HepG2 (cell line): ENCODE measurements around the gene ATF6. TPM values are rescaled to one million over a fixed set of nuclear protein-coding genes. Genes with fewer than 3 reads are reported as not detected.

Experiments used
- ATAC-seq: fragments of 200-7000 bp; cut with Tn5 transposase; 3 replicates; pipeline ENCODE4 v1.9.1; 2020; ENCODE audit warnings: mild to moderate bottlenecking, moderate library complexity
- BruUV-seq: library from RNA; stranded (reverse); fragments of 400-500 nt; replicated peaks from 2 replicates; lab custom pipeline; 2021; lab: Mats Ljungman, UMichigan
- CTCF ChIA-PET: fragments of 300-600 bp; formaldehyde crosslinking; extraction: SDS; loops from one replicate; lab custom pipeline; 2021; ENCODE audit warnings: low total read pairs, inconsistent platforms, low intra/inter-chr PET ratio; lab: Yijun Ruan, JAX
- POLR2A ChIA-PET: fragments of 350-600 bp; sonication (Branson Sonifier 250); formaldehyde crosslinking; loops from one replicate; lab custom pipeline; 2020; ENCODE audit warnings: antibody characterized with exemption, inconsistent platforms; lab: Yijun Ruan, JAX
- DNase-seq: peaks from one replicate; pipeline ENCODE4 v3.0.0-alpha.2; 2015; ENCODE audit warnings: low spot score
- FAIRE-seq: peaks from 3 replicates; lab custom pipeline; 2011; peaks lifted over from hg19 to GRCh38; lab: Jason Lieb, UNC
- H2AFZ ChIP-seq: one replicate; pipeline ENCODE4 v1.6.1; 2011; ENCODE audit warnings: low read length, inconsistent platforms
- H3K27ac ChIP-seq: fragments of 300-600 bp; 3 replicates; pipeline ENCODE4 v1.8.0; 2011; ENCODE audit warnings: mixed run types, mild to moderate bottlenecking, mixed read lengths, low read length, inconsistent platforms; ENCODE audit not compliant: insufficient read depth; ENCODE audit errors: extremely low read length
- H3K27me3 ChIP-seq, 2 experiments: fragments of 200-600 bp in 1 of 2; 2 replicates in 1 of 2; 3 replicates in 1 of 2; pipeline versions ENCODE4 v1.6.0 to v1.8.0; 2011; ENCODE audit warnings: low read length in 2 of 2, mild to moderate bottlenecking in 2 of 2, moderate library complexity in 2 of 2, inconsistent platforms in 1 of 2; ENCODE audit not compliant: insufficient read depth in 2 of 2, control insufficient read depth in 1 of 2
- H3K36me3 ChIP-seq, 2 experiments: fragments of 200-600 bp in 1 of 2; replicated peaks in 1 of 2; 2 replicates in 1 of 2; 3 replicates in 1 of 2; pipeline versions ENCODE4 v1.5.1 to v1.8.0; 2011; ENCODE audit warnings: low read length in 2 of 2, inconsistent platforms in 1 of 2; ENCODE audit not compliant: insufficient read depth in 2 of 2, control insufficient read depth in 1 of 2
- H3K4me1 ChIP-seq: 2 replicates; pipeline ENCODE4 v1.5.1; 2012; ENCODE audit warnings: low read length, inconsistent platforms; ENCODE audit not compliant: insufficient read depth
- H3K4me2 ChIP-seq: 2 replicates; pipeline ENCODE4 v1.6.0; 2011; ENCODE audit warnings: low read depth, low read length, inconsistent platforms
- H3K4me3 ChIP-seq, 3 experiments: fragments of 200-600 bp in 1 of 3; sonication (generic), shearing (Covaris generic) in 1 of 3; replicated peaks in 1 of 3; 2 replicates each; pipeline ENCODE4 v1.5.1; 2011 to 2016; ENCODE audit warnings: low read length in 3 of 3, inconsistent platforms in 2 of 3, low read depth in 2 of 3, mild to moderate bottlenecking in 2 of 3, control low read depth in 1 of 3, mixed read lengths in 1 of 3; ENCODE audit not compliant: insufficient read depth in 1 of 3
- H3K79me2 ChIP-seq: one replicate; pipeline ENCODE4 v1.6.1; 2011; ENCODE audit warnings: low read length, inconsistent platforms; ENCODE audit not compliant: insufficient read depth
- H3K9ac ChIP-seq: 2 replicates; pipeline ENCODE4 v1.6.0; 2011; ENCODE audit warnings: mild to moderate bottlenecking, low read depth, low read length, inconsistent platforms; ENCODE audit not compliant: insufficient read depth
- H3K9me3 ChIP-seq: 2 replicates; pipeline ENCODE4 v1.5.1; 2012; ENCODE audit warnings: mild to moderate bottlenecking, low read length
- H4K20me1 ChIP-seq: 2 replicates; pipeline ENCODE4 v1.6.0; 2011; ENCODE audit warnings: inconsistent platforms, mild to moderate bottlenecking, low read length, moderate library complexity; ENCODE audit not compliant: insufficient read depth
- CERS6 ChIP-seq: sonication (generic); formaldehyde crosslinking; IDR thresholded peaks from 2 replicates; pipeline ENCODE4 v1.5.0; 2020; ENCODE audit warnings: missing genetic modification reagents
- HBP1 ChIP-seq: IDR thresholded peaks from 2 replicates; pipeline ENCODE4 v1.6.1; 2016; ENCODE audit warnings: low read depth, control low read depth
- LCORL ChIP-seq, 2 experiments: fragments of 450-650 bp in 1 of 2; sonication (generic) in 1 of 2; formaldehyde crosslinking in 1 of 2; IDR thresholded peaks; 2 replicates each; pipeline versions ENCODE4 v1.5.0 to v1.6.1; 2017 to 2020; ENCODE audit warnings: antibody characterized with exemption in 1 of 2, missing genetic modification reagents in 1 of 2
- MXD4 ChIP-seq: IDR thresholded peaks from 2 replicates; pipeline ENCODE4 v1.6.1; 2016; ENCODE audit warnings: mild to moderate bottlenecking, missing biosample characterization, missing genetic modification reagents
- NR2F1 ChIP-seq, 2 experiments: fragments of 450-650 bp in 1 of 2; formaldehyde crosslinking in 1 of 2; IDR thresholded peaks; 2 replicates each; pipeline versions ENCODE4 v1.5.0 to v1.6.1; 2016 to 2020; ENCODE audit warnings: mild to moderate bottlenecking in 1 of 2, missing compliant biosample characterization in 1 of 2, missing genetic modification reagents in 1 of 2, moderate library complexity in 1 of 2
- ZBTB34 ChIP-seq: sonication (generic); formaldehyde crosslinking; IDR thresholded peaks from 2 replicates; pipeline ENCODE4 v1.8.0; 2022; ENCODE audit warnings: mild to moderate bottlenecking, missing genetic modification reagents
- ZC3H4 ChIP-seq: sonication (generic); formaldehyde crosslinking; IDR thresholded peaks from 2 replicates; pipeline ENCODE4 v1.4.0; 2020; ENCODE audit warnings: missing genetic modification reagents, borderline replicate concordance
- ZNF101 ChIP-seq: sonication (generic); formaldehyde crosslinking; IDR thresholded peaks from 2 replicates; pipeline ENCODE4 v1.4.0; 2020; ENCODE audit warnings: mild to moderate bottlenecking, low read depth, missing genetic modification reagents, borderline replicate concordance
- ZNF441 ChIP-seq: sonication (generic); formaldehyde crosslinking; IDR thresholded peaks from 2 replicates; pipeline ENCODE4 v1.7.0; 2021; ENCODE audit warnings: missing genetic modification reagents, borderline replicate concordance
- ZNF761 ChIP-seq: sonication (generic); formaldehyde crosslinking; conservative IDR thresholded peaks from 2 replicates; pipeline ENCODE4 v1.4.0; 2020; ENCODE audit warnings: mild to moderate bottlenecking, missing genetic modification reagents
- WGBS: methylation state at CpG from one replicate; pipeline ENCODE4 v1.1.6; 2017; ENCODE audit warnings: low lambda C conversion rate; 5-methylcytosine and 5-hydroxymethylcytosine counted together
- in situ Hi-C: cut with HindIII; loops from 2 replicates; pipeline ENCODE4 v1.10.0; 2017; ENCODE audit warnings: low pct_unique_long_range_greater_than_20kb; ENCODE audit not compliant: extremely low pct_ligation_motif_present
- intact Hi-C: fragments of 100-400 bp; cut with micrococcal nuclease; formaldehyde crosslinking; loops from one replicate; pipeline ENCODE4 v1.10.0; 2022; ENCODE audit not compliant: unreplicated experiment
- polyA plus RNA-seq, 8 experiments: library from polyadenylated mRNA; depleted of rRNA in 3 of 8; stranded (reverse) in 7 of 8; unstranded in 1 of 8; fragments of >200 nt; fragmentation: Illumina TruSeq in 4 of 8; extraction: Trizol in 4 of 8; gene quantifications; 2 replicates each; pipeline versions ENCODE4 v1.2.1 to v1.2.3, GENCODE V29; 2011 to 2016; ENCODE audit warnings: low read depth in 4 of 8, missing spikeins in 1 of 8, mixed read lengths in 1 of 8; ENCODE audit not compliant: insufficient read depth in 1 of 8
- total RNA-seq, 5 experiments: library from RNA; depleted of rRNA; stranded (reverse); fragments of >200 nt; fragmentation: Illumina TruSeq; extraction: Trizol; gene quantifications; 2 replicates each; pipeline ENCODE4 v1.2.3, GENCODE V29; 2016; ENCODE audit warnings: low read depth in 1 of 5
- TF ChIP-seq, protein P1 (sequence below): IDR thresholded peaks from 2 replicates; pipeline ENCODE4 v1.6.1; 2016; ENCODE audit warnings: low read depth, missing genetic modification reagents, missing compliant biosample characterization

ATF6 gene
- total and polyA plus RNA-seq, 2 of the 13 experiments (the other 11 are each of a cell fraction or from before 2014, with no cell fraction given): 13.2 to 14.5 TPM

DNA sequence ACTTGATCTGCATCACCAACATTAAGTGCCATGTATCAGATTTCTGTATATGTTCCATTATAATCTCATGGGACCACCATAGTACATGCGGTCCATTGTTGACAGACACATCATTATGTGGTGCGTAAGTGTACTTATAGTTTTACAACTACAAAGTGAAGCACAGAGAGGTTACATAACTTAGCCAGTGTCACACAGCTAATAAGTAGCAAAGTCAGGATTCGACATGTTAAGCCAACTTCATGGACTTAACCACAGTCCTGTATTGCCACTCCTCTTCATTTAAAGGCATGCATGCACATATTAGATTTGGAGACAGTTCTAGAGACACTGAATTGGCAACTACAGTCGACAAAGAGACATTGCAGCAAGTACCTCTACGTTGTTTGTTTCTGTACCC, 120.5 kb downstream of the ATF6 start (continued):
- TF ChIP-seq ZBTB34 (no peak), ZNF101 (CRISPR knock-in tag) (no peak), ZNF761 (no peak)

DNA sequence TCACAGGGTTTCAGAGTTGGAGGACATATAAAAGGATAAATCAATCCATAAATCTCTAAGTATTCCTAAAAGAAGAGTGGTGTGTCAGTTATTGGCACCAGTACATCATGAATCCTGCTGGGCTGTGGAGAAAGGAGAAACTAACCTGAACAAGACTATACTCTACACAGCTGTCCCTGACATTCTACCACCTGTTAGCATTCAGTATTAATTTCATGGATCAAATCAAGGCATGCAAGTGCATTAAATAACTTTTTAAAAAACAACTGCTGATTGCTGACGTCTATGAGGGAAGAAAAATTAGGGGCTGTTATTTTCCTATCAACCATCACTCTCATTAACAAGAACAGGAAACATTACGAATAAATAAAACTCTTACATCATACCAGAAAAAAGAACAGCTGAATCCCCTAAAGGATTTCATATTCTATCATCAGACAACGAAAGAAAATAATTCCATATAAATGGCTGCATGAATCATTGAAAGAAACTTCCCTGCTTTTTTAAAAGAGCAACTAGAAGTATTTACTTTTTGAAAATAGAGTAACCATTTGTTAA, 121.7 kb downstream of the ATF6 start:
- intact Hi-C loops (no loop called here), in situ Hi-C loops (no loop called here)
- Histone ChIP-seq H3K79me2 (no peaks in the 10 kb centered on the region), H2AFZ (no peak overlapping the region), H3K4me1 (no peaks in the 10 kb centered on the region), H3K4me3 (no peak overlapping the region), H3K9ac (no peak overlapping the region), H3K4me2 (no peak overlapping the region), H3K27ac (no peak overlapping the region), H3K36me3 (peaks cover 2 to 11% of the 10 kb centered on the region in 2 experiments; a peak in 4 of 5 replicates), H3K9me3 (no peaks in the 10 kb centered on the region), H4K20me1 (no peaks in the 10 kb centered on the region), H3K27me3 (no peaks in the 10 kb centered on the region)
- no peak for DNase-seq
- ATAC-seq: no peak
- no TSS peak for BruUV-seq
- POLR2A ChIA-PET: no interaction called here
- CTCF ChIA-PET: no interaction called here
- WGBS: 93% methylated on average over 3 of the region's 3 CpGs
- no peak for FAIRE-seq
- TF ChIP-seq, protein P1, sequence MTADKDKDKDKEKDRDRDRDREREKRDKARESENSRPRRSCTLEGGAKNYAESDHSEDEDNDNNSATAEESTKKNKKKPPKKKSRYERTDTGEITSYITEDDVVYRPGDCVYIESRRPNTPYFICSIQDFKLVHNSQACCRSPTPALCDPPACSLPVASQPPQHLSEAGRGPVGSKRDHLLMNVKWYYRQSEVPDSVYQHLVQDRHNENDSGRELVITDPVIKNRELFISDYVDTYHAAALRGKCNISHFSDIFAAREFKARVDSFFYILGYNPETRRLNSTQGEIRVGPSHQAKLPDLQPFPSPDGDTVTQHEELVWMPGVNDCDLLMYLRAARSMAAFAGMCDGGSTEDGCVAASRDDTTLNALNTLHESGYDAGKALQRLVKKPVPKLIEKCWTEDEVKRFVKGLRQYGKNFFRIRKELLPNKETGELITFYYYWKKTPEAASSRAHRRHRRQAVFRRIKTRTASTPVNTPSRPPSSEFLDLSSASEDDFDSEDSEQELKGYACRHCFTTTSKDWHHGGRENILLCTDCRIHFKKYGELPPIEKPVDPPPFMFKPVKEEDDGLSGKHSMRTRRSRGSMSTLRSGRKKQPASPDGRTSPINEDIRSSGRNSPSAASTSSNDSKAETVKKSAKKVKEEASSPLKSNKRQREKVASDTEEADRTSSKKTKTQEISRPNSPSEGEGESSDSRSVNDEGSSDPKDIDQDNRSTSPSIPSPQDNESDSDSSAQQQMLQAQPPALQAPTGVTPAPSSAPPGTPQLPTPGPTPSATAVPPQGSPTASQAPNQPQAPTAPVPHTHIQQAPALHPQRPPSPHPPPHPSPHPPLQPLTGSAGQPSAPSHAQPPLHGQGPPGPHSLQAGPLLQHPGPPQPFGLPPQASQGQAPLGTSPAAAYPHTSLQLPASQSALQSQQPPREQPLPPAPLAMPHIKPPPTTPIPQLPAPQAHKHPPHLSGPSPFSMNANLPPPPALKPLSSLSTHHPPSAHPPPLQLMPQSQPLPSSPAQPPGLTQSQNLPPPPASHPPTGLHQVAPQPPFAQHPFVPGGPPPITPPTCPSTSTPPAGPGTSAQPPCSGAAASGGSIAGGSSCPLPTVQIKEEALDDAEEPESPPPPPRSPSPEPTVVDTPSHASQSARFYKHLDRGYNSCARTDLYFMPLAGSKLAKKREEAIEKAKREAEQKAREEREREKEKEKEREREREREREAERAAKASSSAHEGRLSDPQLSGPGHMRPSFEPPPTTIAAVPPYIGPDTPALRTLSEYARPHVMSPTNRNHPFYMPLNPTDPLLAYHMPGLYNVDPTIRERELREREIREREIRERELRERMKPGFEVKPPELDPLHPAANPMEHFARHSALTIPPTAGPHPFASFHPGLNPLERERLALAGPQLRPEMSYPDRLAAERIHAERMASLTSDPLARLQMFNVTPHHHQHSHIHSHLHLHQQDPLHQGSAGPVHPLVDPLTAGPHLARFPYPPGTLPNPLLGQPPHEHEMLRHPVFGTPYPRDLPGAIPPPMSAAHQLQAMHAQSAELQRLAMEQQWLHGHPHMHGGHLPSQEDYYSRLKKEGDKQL (CRISPR knock-in tag): no peak
- TF ChIP-seq LCORL (IDR thresholded peaks at IDR 0.05) (no peak), LCORL (CRISPR knock-in tag; IDR thresholded peaks at IDR 0.05) (no peak), ZNF441 (no peak), NR2F1 (CRISPR knock-in tag; IDR thresholded peaks at IDR 0.05) (no peak), ZC3H4 (CRISPR knock-in tag) (no peak), MXD4 (CRISPR knock-in tag) (no peak), CERS6 (CRISPR knock-in tag) (no peak), HBP1 (no peak)
